ENCODE results near the gene COG6. TPM values are rescaled to one million over a fixed set of nuclear protein-coding genes. Genes with fewer than 3 reads are reported as not detected.
A peak's percentile ranks its signal among the peaks of the same experiment; 100 is the strongest.

COG6 gene
- total and polyA plus RNA-seq, 2 of the 13 experiments (the other 11 are each of a cell fraction or from before 2014, with no cell fraction given) = 23.5 to 26.1 TPM

DNA sequence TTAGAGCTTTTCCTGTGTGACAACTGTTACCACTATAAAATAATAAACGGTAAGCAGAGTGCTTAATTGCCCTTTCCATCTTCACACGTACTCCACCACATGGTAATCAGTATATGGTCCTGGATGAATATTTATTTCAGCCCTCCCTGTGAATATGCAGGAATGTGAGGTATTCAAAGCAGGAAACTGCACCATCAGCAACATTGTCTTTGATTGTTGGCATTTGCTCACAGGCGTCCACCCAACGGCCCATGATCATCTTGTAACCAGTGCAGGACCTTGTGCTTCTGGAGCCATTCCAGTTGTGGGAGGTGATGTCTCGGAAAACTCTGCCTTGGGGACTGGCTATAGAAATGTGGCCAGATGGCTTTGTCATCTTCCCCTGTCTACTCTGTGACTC is 132.6 kb downstream of the COG6 start:
- Histone ChIP-seq H3K4me3 (replicated peaks in 1 of 3; ENCODE audit: insufficient read depth in 1 of 3, low read depth in 2 of 3, low read length in 3 of 3) (no peak overlapping the region), H3K27me3 (ENCODE audit: control insufficient read depth in 1 of 2, insufficient read depth in 2 of 2, low read length in 2 of 2) (no peaks in the 10 kb centered on the region), H3K27ac (ENCODE audit: extremely low read length, insufficient read depth, low read length) (no peak overlapping the region), H3K4me1 (ENCODE audit: insufficient read depth, low read length) (no peaks in the 10 kb centered on the region), H3K4me2 (ENCODE audit: low read depth, low read length) (no peak overlapping the region), H3K9me3 (ENCODE audit: low read length) (no peaks in the 10 kb centered on the region), H4K20me1 (ENCODE audit: insufficient read depth, low read length) (no peaks in the 10 kb centered on the region), H3K9ac (ENCODE audit: insufficient read depth, low read depth, low read length) (no peak overlapping the region), H2AFZ (ENCODE audit: low read length) (no peak overlapping the region), H3K79me2 (ENCODE audit: insufficient read depth, low read length) (no peaks in the 10 kb centered on the region), H3K36me3 (replicated peaks in 1 of 2; ENCODE audit: control insufficient read depth in 1 of 2, insufficient read depth in 2 of 2, low read length in 2 of 2) (no peaks in the 10 kb centered on the region; a peak in 1 of 5 replicates)
- ATAC-seq (no peak), DNase-seq (ENCODE audit: low spot score) (no peak), FAIRE-seq (no peak)
- ChIA-PET CTCF (ENCODE audit: low intra/inter-chr PET ratio, low total read pairs) (no interaction called here), POLR2A (no interaction called here)
- in situ Hi-C loops (cut with HindIII; ENCODE audit: extremely low pct_ligation_motif_present, low pct_unique_long_range_greater_than_20kb) (loop anchor here (25.0 kb wide), 1 partner anchor 899 kb away; no protein-coding TSS in a partner anchor), intact Hi-C loops (cut with micrococcal nuclease; ENCODE audit: unreplicated experiment) (no loop called here)
- TF ChIP-seq CREB1 (IDR thresholded peaks at IDR 0.05) = no peak
- TF ChIP-seq CREB1 (CRISPR knock-in tag; IDR thresholded peaks at IDR 0.05) = no peak
- TF ChIP-seq MYC (CRISPR knock-in tag; IDR thresholded peaks at IDR 0.05; ENCODE audit: borderline replicate concordance) = no peak
- peak; percentile 74 to 81 for TF ChIP-seq MAFK (conservative IDR thresholded peaks at IDR 0.05 in 1 of 2, IDR thresholded peaks at IDR 0.05 in 1 of 2; ENCODE audit: low read length in 2 of 2)
- TF ChIP-seq MAFF (IDR thresholded peaks at IDR 0.05; ENCODE audit: low read depth, low read length) = peak; percentile 61
- 11% methylated on average over 5 of the region's 5 CpGs for WGBS (ENCODE audit: low lambda C conversion rate)
- BruUV-seq (replicated peaks) = no TSS peak

DNA sequence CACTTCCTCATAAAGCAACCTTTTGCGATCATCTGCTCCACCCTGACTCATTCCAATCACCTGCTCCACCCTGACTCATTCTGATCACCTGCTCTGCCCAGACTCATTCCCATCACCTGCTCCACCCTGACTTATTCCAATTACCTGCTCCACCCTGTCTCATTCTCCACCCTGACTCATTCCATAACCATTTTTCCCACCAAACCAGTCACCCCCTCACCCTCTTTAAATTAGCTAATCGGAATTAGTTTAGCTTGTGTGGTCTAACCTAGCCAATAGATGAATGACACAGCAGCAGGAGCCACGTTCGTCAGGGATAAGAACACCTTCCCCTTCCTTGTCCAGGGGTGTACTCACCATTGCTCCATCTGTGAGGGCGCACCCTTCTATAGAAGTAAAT is 134.0 kb downstream of the COG6 start:
- Histone ChIP-seq H3K4me3 (replicated peaks in 1 of 3; ENCODE audit: insufficient read depth in 1 of 3, low read depth in 2 of 3, low read length in 3 of 3) (no peak overlapping the region), H3K36me3 (replicated peaks in 1 of 2; ENCODE audit: control insufficient read depth in 1 of 2, insufficient read depth in 2 of 2, low read length in 2 of 2) (no peaks in the 10 kb centered on the region; a peak in 1 of 5 replicates), H3K4me1 (ENCODE audit: insufficient read depth, low read length) (no peaks in the 10 kb centered on the region), H3K27me3 (ENCODE audit: control insufficient read depth in 1 of 2, insufficient read depth in 2 of 2, low read length in 2 of 2) (no peaks in the 10 kb centered on the region), H3K27ac (ENCODE audit: extremely low read length, insufficient read depth, low read length) (no peak overlapping the region), H4K20me1 (ENCODE audit: insufficient read depth, low read length) (no peaks in the 10 kb centered on the region), H3K79me2 (ENCODE audit: insufficient read depth, low read length) (no peaks in the 10 kb centered on the region), H2AFZ (ENCODE audit: low read length) (no peak overlapping the region), H3K4me2 (ENCODE audit: low read depth, low read length) (no peak overlapping the region), H3K9me3 (ENCODE audit: low read length) (no peaks in the 10 kb centered on the region), H3K9ac (ENCODE audit: insufficient read depth, low read depth, low read length) (no peak overlapping the region)
- no TSS peak for BruUV-seq (replicated peaks)
- no peak for ATAC-seq
- DNase-seq (ENCODE audit: low spot score) = no peak
- ChIA-PET POLR2A (no interaction called here), CTCF (ENCODE audit: low intra/inter-chr PET ratio, low total read pairs) (no interaction called here)
- FAIRE-seq = no peak
- 24% methylated on average over 5 of the region's 5 CpGs for WGBS (ENCODE audit: low lambda C conversion rate)
- intact Hi-C loops (cut with micrococcal nuclease; ENCODE audit: unreplicated experiment) = no loop called here
- in situ Hi-C loops (cut with HindIII; ENCODE audit: extremely low pct_ligation_motif_present, low pct_unique_long_range_greater_than_20kb) = loop anchor here (25.0 kb wide), 1 partner anchor 898 kb away; no protein-coding TSS in a partner anchor
- TF ChIP-seq CEBPG (CRISPR knock-in tag; IDR thresholded peaks at IDR 0.05) (no peak), CHCHD3 (CRISPR knock-in tag; IDR thresholded peaks at IDR 0.05) (no peak), GTF3A (CRISPR knock-in tag; conservative IDR thresholded peaks at IDR 0.05) (no peak), SP140L (CRISPR knock-in tag; IDR thresholded peaks at IDR 0.05; ENCODE audit: borderline replicate concordance) (no peak)
- TF ChIP-seq, protein P1, sequence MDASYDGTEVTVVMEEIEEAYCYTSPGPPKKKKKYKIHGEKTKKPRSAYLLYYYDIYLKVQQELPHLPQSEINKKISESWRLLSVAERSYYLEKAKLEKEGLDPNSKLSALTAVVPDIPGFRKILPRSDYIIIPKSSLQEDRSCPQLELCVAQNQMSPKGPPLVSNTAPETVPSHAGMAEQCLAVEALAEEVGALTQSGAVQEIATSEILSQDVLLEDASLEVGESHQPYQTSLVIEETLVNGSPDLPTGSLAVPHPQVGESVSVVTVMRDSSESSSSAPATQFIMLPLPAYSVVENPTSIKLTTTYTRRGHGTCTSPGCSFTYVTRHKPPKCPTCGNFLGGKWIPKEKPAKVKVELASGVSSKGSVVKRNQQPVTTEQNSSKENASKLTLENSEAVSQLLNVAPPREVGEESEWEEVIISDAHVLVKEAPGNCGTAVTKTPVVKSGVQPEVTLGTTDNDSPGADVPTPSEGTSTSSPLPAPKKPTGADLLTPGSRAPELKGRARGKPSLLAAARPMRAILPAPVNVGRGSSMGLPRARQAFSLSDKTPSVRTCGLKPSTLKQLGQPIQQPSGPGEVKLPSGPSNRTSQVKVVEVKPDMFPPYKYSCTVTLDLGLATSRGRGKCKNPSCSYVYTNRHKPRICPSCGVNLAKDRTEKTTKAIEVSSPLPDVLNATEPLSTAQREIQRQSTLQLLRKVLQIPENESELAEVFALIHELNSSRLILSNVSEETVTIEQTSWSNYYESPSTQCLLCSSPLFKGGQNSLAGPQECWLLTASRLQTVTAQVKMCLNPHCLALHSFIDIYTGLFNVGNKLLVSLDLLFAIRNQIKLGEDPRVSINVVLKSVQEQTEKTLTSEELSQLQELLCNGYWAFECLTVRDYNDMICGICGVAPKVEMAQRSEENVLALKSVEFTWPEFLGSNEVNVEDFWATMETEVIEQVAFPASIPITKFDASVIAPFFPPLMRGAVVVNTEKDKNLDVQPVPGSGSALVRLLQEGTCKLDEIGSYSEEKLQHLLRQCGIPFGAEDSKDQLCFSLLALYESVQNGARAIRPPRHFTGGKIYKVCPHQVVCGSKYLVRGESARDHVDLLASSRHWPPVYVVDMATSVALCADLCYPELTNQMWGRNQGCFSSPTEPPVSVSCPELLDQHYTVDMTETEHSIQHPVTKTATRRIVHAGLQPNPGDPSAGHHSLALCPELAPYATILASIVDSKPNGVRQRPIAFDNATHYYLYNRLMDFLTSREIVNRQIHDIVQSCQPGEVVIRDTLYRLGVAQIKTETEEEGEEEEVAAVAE (CRISPR knock-in tag; IDR thresholded peaks at IDR 0.05; ENCODE audit: borderline replicate concordance) = no peak
- TF ChIP-seq, protein P2, sequence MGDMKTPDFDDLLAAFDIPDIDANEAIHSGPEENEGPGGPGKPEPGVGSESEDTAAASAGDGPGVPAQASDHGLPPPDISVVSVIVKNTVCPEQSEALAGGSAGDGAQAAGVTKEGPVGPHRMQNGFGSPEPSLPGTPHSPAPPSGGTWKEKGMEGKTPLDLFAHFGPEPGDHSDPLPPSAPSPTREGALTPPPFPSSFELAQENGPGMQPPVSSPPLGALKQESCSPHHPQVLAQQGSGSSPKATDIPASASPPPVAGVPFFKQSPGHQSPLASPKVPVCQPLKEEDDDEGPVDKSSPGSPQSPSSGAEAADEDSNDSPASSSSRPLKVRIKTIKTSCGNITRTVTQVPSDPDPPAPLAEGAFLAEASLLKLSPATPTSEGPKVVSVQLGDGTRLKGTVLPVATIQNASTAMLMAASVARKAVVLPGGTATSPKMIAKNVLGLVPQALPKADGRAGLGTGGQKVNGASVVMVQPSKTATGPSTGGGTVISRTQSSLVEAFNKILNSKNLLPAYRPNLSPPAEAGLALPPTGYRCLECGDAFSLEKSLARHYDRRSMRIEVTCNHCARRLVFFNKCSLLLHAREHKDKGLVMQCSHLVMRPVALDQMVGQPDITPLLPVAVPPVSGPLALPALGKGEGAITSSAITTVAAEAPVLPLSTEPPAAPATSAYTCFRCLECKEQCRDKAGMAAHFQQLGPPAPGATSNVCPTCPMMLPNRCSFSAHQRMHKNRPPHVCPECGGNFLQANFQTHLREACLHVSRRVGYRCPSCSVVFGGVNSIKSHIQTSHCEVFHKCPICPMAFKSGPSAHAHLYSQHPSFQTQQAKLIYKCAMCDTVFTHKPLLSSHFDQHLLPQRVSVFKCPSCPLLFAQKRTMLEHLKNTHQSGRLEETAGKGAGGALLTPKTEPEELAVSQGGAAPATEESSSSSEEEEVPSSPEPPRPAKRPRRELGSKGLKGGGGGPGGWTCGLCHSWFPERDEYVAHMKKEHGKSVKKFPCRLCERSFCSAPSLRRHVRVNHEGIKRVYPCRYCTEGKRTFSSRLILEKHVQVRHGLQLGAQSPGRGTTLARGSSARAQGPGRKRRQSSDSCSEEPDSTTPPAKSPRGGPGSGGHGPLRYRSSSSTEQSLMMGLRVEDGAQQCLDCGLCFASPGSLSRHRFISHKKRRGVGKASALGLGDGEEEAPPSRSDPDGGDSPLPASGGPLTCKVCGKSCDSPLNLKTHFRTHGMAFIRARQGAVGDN (CRISPR knock-in tag; IDR thresholded peaks at IDR 0.05) = no peak

All from HepG2 (cell line).